Measurements from ENCODE around the gene COL27A1. TPM values are rescaled to one million over a fixed set of nuclear protein-coding genes. Genes with fewer than 3 reads are reported as not detected.
A peak's percentile ranks its signal among the peaks of the same experiment; 100 is the strongest.

COL27A1 gene
- total and polyA plus RNA-seq, 7 donors, result 1.4 to 13.3 (median 4.3) TPM

DNA sequence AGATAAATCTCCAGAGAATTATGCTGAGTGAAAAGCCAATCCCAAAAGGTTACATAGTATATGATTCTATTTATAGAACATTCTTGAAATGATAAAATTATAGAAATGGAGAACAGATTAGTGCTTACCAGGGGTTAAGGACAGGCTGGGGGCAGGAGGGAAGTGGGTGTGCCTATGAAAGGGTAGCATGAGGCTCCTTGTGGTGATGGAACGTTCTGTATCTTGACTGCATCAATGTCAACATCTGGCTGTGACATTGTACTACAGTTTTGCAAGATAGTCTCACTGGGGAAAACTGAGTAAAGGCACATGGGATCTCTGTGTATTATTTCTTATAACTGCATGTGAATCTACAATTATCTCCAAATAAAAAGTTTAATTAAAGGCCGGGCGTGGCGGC is 196.6 kb downstream of the COL27A1 start:
- intact Hi-C loops (cut with DNase I), result no loop called here
- peaks cover under 1 to 92% (median 22%) of the 10 kb centered on the region in 4 donors for H3K36me3 ChIP-seq
- 79 to 82% methylated on average over 4 of the region's 4 CpGs for WGBS, 2 donors
- peaks cover 0 to 31% (median 21%) of the 10 kb centered on the region in 4 donors for H3K4me1 ChIP-seq
- TF ChIP-seq POLR2A (IDR thresholded peaks at IDR 0.05) (no peak), POLR2AphosphoS5 (IDR thresholded peaks at IDR 0.05) (peak in 3 of 4 donors; percentile 12 to 33 (median 32))
- no peaks in the 10 kb centered on the region for H3K27me3 ChIP-seq
- H3K9me3 ChIP-seq, result no peaks in the 10 kb centered on the region
- DNase-seq, result no peak
- no peak overlapping the region for H3K4me3 ChIP-seq
- H3K27ac ChIP-seq, result peak overlapping the region in 1 of 4 donors; percentile 11

DNA sequence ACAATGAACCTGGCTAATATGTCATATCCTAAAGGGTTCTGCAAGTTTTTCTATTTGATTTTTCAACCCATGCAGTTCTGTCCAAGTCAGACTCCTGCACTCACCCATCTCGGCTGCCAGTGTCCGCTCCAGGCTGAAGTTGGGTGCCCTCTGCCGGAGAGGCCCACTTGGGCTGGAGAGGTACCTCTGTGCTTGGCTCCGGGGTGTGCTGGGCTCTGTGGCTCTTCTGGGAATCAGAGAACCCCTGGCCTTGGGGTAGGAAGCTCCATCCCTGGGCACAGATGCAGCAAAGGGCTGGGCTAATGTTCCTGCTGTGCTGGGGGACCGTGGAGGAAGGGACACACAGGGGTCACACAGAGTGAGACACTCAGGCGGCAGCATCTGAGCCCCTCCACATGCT is 200.5 kb downstream of the COL27A1 start:
- TF ChIP-seq POLR2A (IDR thresholded peaks at IDR 0.05) (no peak), POLR2AphosphoS5 (IDR thresholded peaks at IDR 0.05) (no peak), EP300 (IDR thresholded peaks at IDR 0.05) (no peak)
- TF ChIP-seq, protein P1, sequence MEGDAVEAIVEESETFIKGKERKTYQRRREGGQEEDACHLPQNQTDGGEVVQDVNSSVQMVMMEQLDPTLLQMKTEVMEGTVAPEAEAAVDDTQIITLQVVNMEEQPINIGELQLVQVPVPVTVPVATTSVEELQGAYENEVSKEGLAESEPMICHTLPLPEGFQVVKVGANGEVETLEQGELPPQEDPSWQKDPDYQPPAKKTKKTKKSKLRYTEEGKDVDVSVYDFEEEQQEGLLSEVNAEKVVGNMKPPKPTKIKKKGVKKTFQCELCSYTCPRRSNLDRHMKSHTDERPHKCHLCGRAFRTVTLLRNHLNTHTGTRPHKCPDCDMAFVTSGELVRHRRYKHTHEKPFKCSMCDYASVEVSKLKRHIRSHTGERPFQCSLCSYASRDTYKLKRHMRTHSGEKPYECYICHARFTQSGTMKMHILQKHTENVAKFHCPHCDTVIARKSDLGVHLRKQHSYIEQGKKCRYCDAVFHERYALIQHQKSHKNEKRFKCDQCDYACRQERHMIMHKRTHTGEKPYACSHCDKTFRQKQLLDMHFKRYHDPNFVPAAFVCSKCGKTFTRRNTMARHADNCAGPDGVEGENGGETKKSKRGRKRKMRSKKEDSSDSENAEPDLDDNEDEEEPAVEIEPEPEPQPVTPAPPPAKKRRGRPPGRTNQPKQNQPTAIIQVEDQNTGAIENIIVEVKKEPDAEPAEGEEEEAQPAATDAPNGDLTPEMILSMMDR (IDR thresholded peaks at IDR 0.05), result no peak
- H3K27me3 ChIP-seq, result no peaks in the 10 kb centered on the region
- no peak for DNase-seq
- WGBS, 2 donors, result 94 to 95% methylated on average over 6 of the region's 6 CpGs
- intact Hi-C loops (cut with DNase I), result no loop called here
- no peak overlapping the region for H3K4me3 ChIP-seq
- no peak overlapping the region for H3K27ac ChIP-seq
- H3K4me1 ChIP-seq, result no peaks in the 10 kb centered on the region
- H3K9me3 ChIP-seq, result no peaks in the 10 kb centered on the region
- H3K36me3 ChIP-seq, result peaks cover 26 to 98% (median 38%) of the 10 kb centered on the region in 4 donors

DNA sequence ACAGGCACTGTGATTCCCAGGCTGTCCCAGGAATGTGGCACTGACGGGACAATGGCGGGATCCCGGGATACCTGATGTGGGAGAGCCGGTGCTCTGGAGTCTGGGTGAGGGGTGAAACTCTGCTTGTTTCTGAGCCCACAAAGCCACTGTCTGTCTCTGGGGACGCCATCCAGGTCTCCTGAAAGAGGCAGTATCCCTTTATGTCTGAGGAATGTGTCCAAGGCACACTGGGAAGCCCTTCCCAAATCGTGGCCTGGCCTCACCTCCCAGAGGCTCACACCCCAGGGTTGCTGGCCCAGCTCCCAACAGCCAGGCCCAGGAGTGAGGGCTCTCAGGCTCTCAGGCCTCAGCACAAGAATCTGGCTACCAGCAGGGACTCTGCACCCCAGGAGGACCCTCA is 201.5 kb downstream of the COL27A1 start:
- Histone ChIP-seq H3K4me1 (no peaks in the 10 kb centered on the region), H3K36me3 (peaks cover 33 to 98% (median 46%) of the 10 kb centered on the region in 4 donors), H3K27ac (no peak overlapping the region), H3K27me3 (no peaks in the 10 kb centered on the region), H3K4me3 (no peak overlapping the region), H3K9me3 (no peaks in the 10 kb centered on the region)
- no peak for DNase-seq
- intact Hi-C loops (cut with DNase I), result no loop called here
- TF ChIP-seq EP300 (IDR thresholded peaks at IDR 0.05), result no peak
- TF ChIP-seq POLR2AphosphoS5 (IDR thresholded peaks at IDR 0.05), result no peak
- TF ChIP-seq, protein P1 (IDR thresholded peaks at IDR 0.05), result no peak
- no peak for TF ChIP-seq POLR2A (IDR thresholded peaks at IDR 0.05)
- 87 to 93% methylated on average over 6 of the region's 6 CpGs for WGBS, 2 donors

DNA sequence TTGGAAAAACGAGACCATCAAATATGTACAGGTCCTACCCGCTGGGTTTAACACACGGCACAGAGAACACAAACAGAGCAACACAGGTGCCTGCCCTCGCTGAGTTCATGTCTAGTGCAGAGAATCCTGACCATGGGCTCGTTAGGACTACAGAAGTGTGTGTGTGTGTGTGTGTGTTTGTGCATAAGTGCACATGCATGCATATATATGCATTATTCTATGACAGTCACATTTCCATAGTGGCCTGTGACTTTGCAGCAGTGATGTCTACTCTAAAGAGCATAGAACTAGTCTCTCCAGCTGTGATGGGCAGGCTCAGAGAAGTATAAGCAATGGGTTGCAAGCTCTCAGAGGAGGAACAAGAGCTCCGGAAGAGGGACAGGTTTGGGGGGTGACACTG is 202.0 kb downstream of the COL27A1 start:
- DNase-seq, result no peak
- no peaks in the 10 kb centered on the region for H3K4me1 ChIP-seq
- no peaks in the 10 kb centered on the region for H3K27me3 ChIP-seq
- WGBS, 2 donors, result 93 to 95% methylated on average over 6 of the region's 6 CpGs
- peaks cover 38 to 98% (median 52%) of the 10 kb centered on the region in 4 donors for H3K36me3 ChIP-seq
- intact Hi-C loops (cut with DNase I), result no loop called here
- no peak overlapping the region for H3K4me3 ChIP-seq
- no peak for TF ChIP-seq EP300 (IDR thresholded peaks at IDR 0.05)
- no peak for TF ChIP-seq POLR2A (IDR thresholded peaks at IDR 0.05)
- TF ChIP-seq POLR2AphosphoS5 (IDR thresholded peaks at IDR 0.05), result no peak
- TF ChIP-seq, protein P1 (IDR thresholded peaks at IDR 0.05), result no peak
- H3K27ac ChIP-seq, result no peak overlapping the region
- no peaks in the 10 kb centered on the region for H3K9me3 ChIP-seq

DNA sequence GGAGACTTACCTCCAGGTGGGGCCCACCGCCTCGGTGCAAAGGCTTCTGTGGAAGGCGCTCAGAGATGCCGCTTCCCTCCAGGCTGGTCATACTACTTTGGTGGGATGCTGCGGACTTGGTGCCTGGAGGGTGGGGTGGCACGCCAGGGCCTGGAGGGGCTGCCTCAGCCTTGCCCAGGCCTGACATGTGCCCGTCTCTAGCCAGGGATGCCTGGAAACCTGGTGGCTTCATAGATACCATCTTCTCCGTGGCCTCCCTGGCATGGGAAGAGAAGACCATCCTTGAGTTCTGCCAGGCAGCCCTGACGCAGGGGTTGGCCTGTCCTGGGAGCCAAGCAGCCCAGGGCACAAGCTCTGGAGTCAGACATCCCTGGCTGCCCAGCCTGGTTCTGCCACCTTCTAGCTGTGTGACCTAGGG is 202.6 kb downstream of the COL27A1 start:
- Histone ChIP-seq H3K27ac (no peak overlapping the region), H3K4me3 (no peak overlapping the region), H3K9me3 (no peaks in the 10 kb centered on the region), H3K36me3 (peaks cover 41 to 98% (median 52%) of the 10 kb centered on the region in 4 donors), H3K4me1 (no peaks in the 10 kb centered on the region), H3K27me3 (no peaks in the 10 kb centered on the region)
- TF ChIP-seq EP300 (IDR thresholded peaks at IDR 0.05), result no peak
- TF ChIP-seq, protein P1 (IDR thresholded peaks at IDR 0.05), result no peak
- no peak for TF ChIP-seq POLR2A (IDR thresholded peaks at IDR 0.05)
- TF ChIP-seq POLR2AphosphoS5 (IDR thresholded peaks at IDR 0.05), result no peak
- no peak for DNase-seq
- intact Hi-C loops (cut with DNase I), result no loop called here
- 97% methylated on average over 9 of the region's 9 CpGs for WGBS, 2 donors
